Fibroblast of gingiva (primary cell): ENCODE data around the gene FAF1.

Experiments used
- DNase-seq: peaks from one replicate; pipeline ENCODE4 v3.0.0-alpha.2; 2011; ENCODE audit warnings: low read depth

Gene FAF1

GRCh38 chr1:50426108-50426700 lies 533.9 kb downstream of the FAF1 start:
- DNase-seq = no peak

DNA sequence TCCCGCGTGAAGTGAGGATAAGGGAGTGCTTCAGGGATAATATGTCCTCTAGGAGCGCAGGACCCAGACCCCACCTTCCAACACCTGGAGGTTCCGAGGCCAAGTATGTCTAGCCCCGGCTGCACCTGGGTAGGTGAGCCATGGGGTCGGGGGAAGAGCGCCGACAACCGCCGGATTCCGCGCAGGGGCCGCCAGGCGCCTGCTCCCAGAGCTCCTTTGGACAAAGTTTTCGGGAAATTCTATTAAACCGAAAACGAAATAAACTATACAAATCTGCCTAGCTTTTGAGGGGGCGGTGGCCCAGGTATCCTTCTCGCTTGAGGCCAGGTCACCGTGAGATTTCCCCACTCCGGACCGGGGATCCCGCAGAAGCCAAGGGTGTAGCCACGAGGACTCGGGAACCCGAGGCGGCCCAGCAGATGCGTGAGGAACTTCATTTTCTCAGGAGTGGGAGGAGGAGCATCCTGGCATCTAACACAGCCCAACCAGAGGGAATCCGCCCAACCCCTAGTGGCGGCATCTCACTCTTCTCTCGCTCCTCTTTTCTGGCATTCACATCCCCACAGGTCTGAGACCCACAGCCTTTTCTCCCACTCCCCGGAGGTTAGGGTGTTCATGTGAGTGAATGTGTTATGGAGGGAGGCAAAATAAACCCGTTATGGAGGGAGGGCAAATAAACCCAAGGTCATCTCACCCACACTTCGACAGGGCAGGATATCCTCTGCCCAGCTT lies 534.5 kb downstream of the FAF1 start:
- DNase-seq = no peak

DNA sequence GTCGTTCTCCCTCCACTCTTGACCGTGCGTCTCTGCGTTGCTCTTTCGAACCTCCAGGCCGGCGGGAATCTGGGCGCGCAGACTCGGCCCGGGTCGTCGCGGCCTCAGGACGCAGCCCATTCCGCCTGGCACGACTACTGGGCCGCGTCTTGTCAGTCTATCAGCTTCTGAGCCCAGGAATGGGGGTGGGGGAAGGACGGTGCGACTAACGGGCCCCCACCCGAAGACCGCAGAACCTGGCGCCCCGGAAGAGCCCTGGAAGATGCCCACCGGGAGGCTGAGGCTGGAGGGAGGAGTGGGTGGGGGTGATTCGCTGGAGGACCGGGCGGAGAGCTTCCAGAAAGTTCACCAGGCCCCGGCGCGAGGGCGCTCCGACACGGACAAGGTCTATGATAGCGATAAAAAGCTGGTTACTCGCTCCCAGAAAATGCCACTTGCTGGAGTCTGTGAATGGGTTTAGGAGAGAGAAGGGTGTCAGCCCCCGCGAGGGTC lies 535.1 kb downstream of the FAF1 start:
- DNase-seq = no peak

- DNase-seq = no peak
These were observed 535.8 kb downstream of the FAF1 start for GRCh38 chr1:50424045-50424883.

DNA sequence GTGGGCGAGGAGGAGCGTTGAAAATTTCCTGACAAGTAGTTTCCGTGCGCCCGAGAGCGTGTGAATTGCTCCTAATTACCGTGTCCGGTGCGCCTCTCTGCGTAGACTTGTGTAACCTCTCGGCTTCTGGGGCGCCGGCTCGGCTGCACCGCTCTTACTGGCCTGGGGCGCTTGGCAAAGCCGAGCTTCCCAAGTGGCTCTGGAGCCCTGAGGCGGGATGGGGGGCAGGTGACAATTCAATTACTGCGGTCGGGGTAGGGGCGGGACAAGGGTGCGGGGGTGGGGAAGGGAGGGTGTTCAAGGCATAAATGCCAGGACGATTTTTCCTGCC lies 536.4 kb downstream of the FAF1 start:
- DNase-seq = no peak

GRCh38 chr1:50422946-50423669 lies 537.0 kb downstream of the FAF1 start, which contains the start of gene DMRTA2:
Gene DMRTA2 (minus strand): TSS chr1:50423443. CDS start chr1:50421536, 1,907 bp downstream.
- DNase-seq = no peak

DNA sequence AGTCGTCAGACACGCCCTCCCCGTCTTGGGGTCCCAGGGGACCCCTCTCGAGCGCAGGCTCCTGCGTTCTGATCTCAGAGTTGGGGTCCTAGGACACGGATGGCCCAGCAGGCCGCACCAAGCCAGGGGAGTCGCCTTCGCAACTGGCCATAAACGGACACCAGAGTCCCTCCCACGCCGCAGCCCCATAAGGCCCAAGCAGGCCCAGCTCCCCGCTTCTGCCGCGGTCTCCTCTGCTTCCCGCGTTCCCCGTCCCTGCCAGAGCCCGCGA lies 537.5 kb downstream of the FAF1 start:
- no peak for DNase-seq

DNA sequence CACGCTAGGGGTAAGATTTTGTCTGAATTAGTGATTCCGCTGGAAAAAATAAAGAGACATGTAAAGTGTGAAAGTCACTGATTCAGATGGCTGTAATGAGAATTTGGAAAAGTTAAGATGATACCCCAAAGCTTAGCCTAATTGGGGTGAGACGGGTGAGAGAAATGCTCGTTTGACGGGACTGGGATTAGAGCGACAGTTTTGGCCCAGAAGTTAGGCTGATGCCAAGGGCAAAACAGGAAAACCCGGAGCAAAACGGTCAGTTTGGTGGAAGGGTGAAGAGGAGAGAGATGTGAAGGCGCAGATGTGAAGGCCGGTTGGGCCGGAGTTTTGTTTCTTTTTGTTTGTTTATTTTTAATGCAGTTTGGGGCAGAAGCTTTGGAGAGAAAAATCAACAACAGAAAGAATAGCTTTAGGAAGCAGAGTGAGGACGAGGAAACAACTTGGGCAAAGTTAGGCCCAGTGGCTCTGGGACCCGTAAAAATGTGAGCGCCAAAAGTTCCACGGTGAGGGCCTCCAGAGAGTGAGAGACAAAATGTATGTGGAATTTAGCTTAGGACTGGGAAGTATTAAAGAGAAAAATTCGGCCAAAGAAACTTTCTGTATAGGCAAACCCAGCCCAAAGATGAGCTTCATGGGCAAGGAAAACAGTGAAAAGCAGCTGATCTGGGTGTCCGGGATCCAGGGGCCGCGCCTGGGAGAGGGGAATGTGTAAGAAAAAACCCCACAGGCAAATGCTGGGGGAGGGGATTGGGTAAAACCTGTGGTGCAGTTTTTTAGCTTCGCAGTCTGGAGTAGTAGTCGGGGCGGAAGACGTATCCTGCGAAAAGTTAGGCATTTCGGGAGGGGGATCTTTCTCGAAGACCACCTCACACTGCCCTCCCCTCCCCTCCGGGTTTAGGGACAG lies 538.0 kb downstream of the FAF1 start:
- DNase-seq = no peak

- no peak for DNase-seq
These were observed 538.7 kb downstream of the FAF1 start for GRCh38 chr1:50421366-50421748.

GRCh38 chr1:50420689-50421365 lies 539.2 kb downstream of the FAF1 start:
- DNase-seq = no peak

- no peak for DNase-seq
These were observed 540.0 kb downstream of the FAF1 start for GRCh38 chr1:50419907-50420677.

DNA sequence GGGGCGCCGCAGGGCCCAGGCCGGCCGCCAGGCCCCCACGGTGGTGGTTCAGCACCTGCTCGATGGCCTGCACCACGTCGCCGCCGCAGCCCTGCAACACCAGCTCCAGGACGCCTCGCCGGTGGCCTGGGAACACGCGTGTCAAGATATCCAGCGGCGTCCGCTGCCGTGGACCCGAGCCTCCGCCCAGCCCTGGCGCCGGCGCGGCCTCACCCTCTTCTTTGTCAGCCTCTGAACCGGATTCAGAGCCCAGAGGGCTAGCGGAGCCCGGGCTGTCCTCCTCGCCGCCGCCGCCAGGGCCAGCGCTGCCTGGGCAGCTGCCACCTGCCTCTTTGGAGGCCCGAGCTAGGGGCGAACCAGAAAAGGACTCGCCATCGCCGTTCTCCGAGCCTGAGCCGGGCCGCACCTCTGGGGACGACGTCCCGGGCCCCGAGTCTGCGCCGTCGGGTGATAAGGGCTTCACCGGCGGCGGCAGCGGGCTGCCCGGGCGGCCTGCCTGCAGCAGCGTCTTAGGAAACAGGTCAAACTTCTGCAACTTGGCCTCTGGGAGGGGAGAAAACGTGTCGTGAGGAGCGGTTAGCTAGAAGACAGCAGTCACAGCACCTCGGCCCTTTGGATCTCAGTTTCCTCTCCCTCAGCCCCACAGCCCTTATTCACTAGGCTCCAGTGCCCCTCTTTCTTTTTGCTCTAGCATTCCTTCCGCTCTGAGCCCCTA lies 540.7 kb downstream of the FAF1 start:
- DNase-seq = no peak

GRCh38 chr1:50418600-50419109 lies 541.4 kb downstream of the FAF1 start:
- DNase-seq = no peak

GRCh38 chr1:50417946-50418599 lies 542.0 kb downstream of the FAF1 start:
- DNase-seq = no peak

GRCh38 chr1:50417507-50417906 lies 542.6 kb downstream of the FAF1 start:
- no peak for DNase-seq

- DNase-seq = no peak
These were observed 543.3 kb downstream of the FAF1 start for GRCh38 chr1:50416553-50417453.

DNA sequence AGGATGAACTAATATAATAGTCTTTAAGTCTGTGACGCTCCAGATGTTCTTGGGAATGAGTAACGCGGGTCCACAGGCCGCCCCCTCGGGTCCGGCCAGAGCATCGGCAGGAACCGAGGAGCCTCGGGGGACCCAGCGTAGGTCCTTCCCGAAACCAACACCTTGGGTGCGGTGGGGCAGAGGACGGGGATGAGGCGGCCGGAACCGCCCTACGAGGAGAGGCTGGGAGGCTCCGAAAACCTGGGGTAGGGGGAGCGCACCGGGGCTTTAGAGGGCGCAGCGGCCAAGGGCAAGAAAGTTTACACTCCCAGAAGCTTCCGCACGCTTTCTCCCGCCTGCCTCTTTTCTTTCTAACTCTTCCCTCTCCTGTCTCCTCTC lies 543.9 kb downstream of the FAF1 start:
- no peak for DNase-seq
